Progenitor cell of endocrine pancreas (in vitro differentiated cells): ENCODE data around the gene LDLRAD4. TPM values are rescaled to one million over a fixed set of nuclear protein-coding genes. Genes with fewer than 3 reads are reported as not detected.
A peak's percentile ranks its signal among the peaks of the same experiment; 100 is the strongest.

ENCODE experiments used
- DNase-seq: peaks from one replicate; pipeline ENCODE4 v3.0.0; 2021; ENCODE audit warnings: low spot score; ENCODE audit not compliant: unreplicated experiment
- H3K27ac Mint-ChIP-seq: 2 replicates; pipeline ENCODE4 v1.8.0; 2021; ENCODE audit warnings: mild to moderate bottlenecking, moderate library complexity, mixed read lengths
- H3K27me3 Mint-ChIP-seq: 2 replicates; pipeline ENCODE4 v1.8.0; 2021; ENCODE audit warnings: mixed read lengths
- H3K36me3 Mint-ChIP-seq: 2 replicates; pipeline ENCODE4 v1.8.0; 2022; ENCODE audit warnings: mixed read lengths; ENCODE audit not compliant: insufficient read depth
- H3K4me1 Mint-ChIP-seq: 2 replicates; pipeline ENCODE4 v1.8.0; 2021; ENCODE audit warnings: low read depth, mixed read lengths
- H3K4me3 Mint-ChIP-seq: 2 replicates; pipeline ENCODE4 v1.8.0; 2021; ENCODE audit warnings: low read depth, mild to moderate bottlenecking, moderate library complexity, mixed read lengths
- H3K9me3 Mint-ChIP-seq: 2 replicates; pipeline ENCODE4 v1.8.0; 2021; ENCODE audit warnings: low read depth, mixed read lengths
- CTCF ChIP-seq: fragments of 200-600 bp; sonication (generic); IDR thresholded peaks from one replicate; pipeline ENCODE4 v1.5.0; 2021; ENCODE audit warnings: antibody characterized with exemption, mild to moderate bottlenecking; ENCODE audit not compliant: unreplicated experiment
- total RNA-seq: library from RNA; stranded (reverse); gene quantifications from 2 replicates; pipeline ENCODE4 v1.2.1, GENCODE V29; 2021

LDLRAD4 gene
- total RNA-seq, 1 donor from 2014 or later, result 3.8 TPM

- Mint-ChIP-seq H3K27me3 (peaks cover 67% of the 10 kb centered on the region), H3K4me3 (no peak overlapping the region), H3K4me1 (peaks cover 10% of the 10 kb centered on the region)
Measured at GRCh38 chr18:13217466-13217961, 1.0 kb upstream of the LDLRAD4 start.

GRCh38 chr18:13217971-13218367 lies 591 bp upstream of the LDLRAD4 start:
- no peak overlapping the region for H3K27ac Mint-ChIP-seq
- peak; percentile 41 for DNase-seq
- no peak for TF ChIP-seq CTCF
- peak overlapping the region; percentile 69 for H3K4me3 Mint-ChIP-seq
- H3K9me3 Mint-ChIP-seq, result no peaks in the 10 kb centered on the region
- no peaks in the 10 kb centered on the region for H3K36me3 Mint-ChIP-seq
- H3K27me3 Mint-ChIP-seq, result peaks cover 65% of the 10 kb centered on the region
- peaks cover 15% of the 10 kb centered on the region for H3K4me1 Mint-ChIP-seq

More at GRCh38 chr18:13217466-13217961, 1.0 kb upstream of the LDLRAD4 start:
- Mint-ChIP-seq H3K9me3 (no peaks in the 10 kb centered on the region), H3K27ac (no peak overlapping the region), H3K36me3 (no peaks in the 10 kb centered on the region)
- peak; percentile 4 for TF ChIP-seq CTCF
- peak; percentile 41 for DNase-seq

- no peak for TF ChIP-seq CTCF
- Mint-ChIP-seq H3K4me1 (peaks cover 19% of the 10 kb centered on the region), H3K36me3 (no peaks in the 10 kb centered on the region), H3K4me3 (peak overlapping the region; percentile 72), H3K27ac (no peak overlapping the region), H3K9me3 (no peaks in the 10 kb centered on the region), H3K27me3 (peaks cover 60% of the 10 kb centered on the region)
- DNase-seq, result no peak
Measured at GRCh38 chr18:13218997-13219396, 437 bp downstream of the LDLRAD4 start.

- no peak for DNase-seq
- peaks cover 53% of the 10 kb centered on the region for H3K27me3 Mint-ChIP-seq
- peak overlapping the region; percentile 67 for H3K27ac Mint-ChIP-seq
Measured at GRCh38 chr18:13219593-13220159, 1.1 kb downstream of the LDLRAD4 start.

GRCh38 chr18:13220361-13220991 lies 1.9 kb downstream of the LDLRAD4 start:
- peaks cover 19% of the 10 kb centered on the region for H3K4me1 Mint-ChIP-seq
- H3K27ac Mint-ChIP-seq, result no peak overlapping the region
- DNase-seq, result no peak
- peaks cover 47% of the 10 kb centered on the region for H3K27me3 Mint-ChIP-seq
- no peak overlapping the region for H3K4me3 Mint-ChIP-seq
- H3K36me3 Mint-ChIP-seq, result no peaks in the 10 kb centered on the region
- no peak for TF ChIP-seq CTCF
- no peaks in the 10 kb centered on the region for H3K9me3 Mint-ChIP-seq

More at GRCh38 chr18:13219593-13220159, 1.1 kb downstream of the LDLRAD4 start:
- H3K9me3 Mint-ChIP-seq, result no peaks in the 10 kb centered on the region
- H3K4me3 Mint-ChIP-seq, result peak overlapping the region; percentile 72
- H3K4me1 Mint-ChIP-seq, result peaks cover 19% of the 10 kb centered on the region
- H3K36me3 Mint-ChIP-seq, result no peaks in the 10 kb centered on the region
- TF ChIP-seq CTCF, result no peak
